WTC11 (cell line): ENCODE data around the gene ARL4A. TPM values are rescaled to one million over a fixed set of nuclear protein-coding genes. Genes with fewer than 3 reads are reported as not detected.
"Not testable (repeated sequence)": the region's sequence is repeated elsewhere in the genome, so short reads cannot be mapped to it uniquely, and the experiment has no call there.

Experiments used
- ATAC-seq: fragments of 200-7000 bp; cut with Tn5 transposase; 2 replicates; pipeline ENCODE4 v1.10.0; 2021; ENCODE audit warnings: mild to moderate bottlenecking, moderate library complexity
- CTCF ChIA-PET: fragments of 300-600 bp; sonication (Branson Sonifier 250); formaldehyde crosslinking; loops from one replicate; lab custom pipeline; 2021; ENCODE audit warnings: antibody characterized with exemption; lab: Charles Lee
- POLR2A ChIA-PET: fragments of 350-600 bp; sonication (Branson Sonifier 250); formaldehyde crosslinking; loops from one replicate; lab custom pipeline; 2021; ENCODE audit warnings: antibody characterized with exemption; lab: Charles Lee
- DNase-seq: peaks from one replicate; pipeline ENCODE4 v3.0.0; 2021; ENCODE audit warnings: low spot score
- H3K27ac Mint-ChIP-seq: 2 replicates; pipeline ENCODE4 v1.8.0; 2021; ENCODE audit warnings: mixed read lengths
- H3K27me3 Mint-ChIP-seq: 2 replicates; pipeline ENCODE4 v1.8.0; 2021; ENCODE audit warnings: low read depth, mild to moderate bottlenecking, moderate library complexity, mixed read lengths
- H3K36me3 Mint-ChIP-seq: 2 replicates; pipeline ENCODE4 v1.8.0; 2021; ENCODE audit warnings: mixed read lengths
- H3K4me1 Mint-ChIP-seq: 2 replicates; pipeline ENCODE4 v1.8.0; 2022; ENCODE audit warnings: mixed read lengths
- H3K4me3 Mint-ChIP-seq: 2 replicates; pipeline ENCODE4 v1.8.0; 2021; ENCODE audit warnings: mild to moderate bottlenecking, moderate library complexity, mixed read lengths
- H3K9me3 Mint-ChIP-seq: 2 replicates; pipeline ENCODE4 v1.8.0; 2021; ENCODE audit warnings: mixed read lengths
- ATF2 ChIP-seq: sonication (generic); formaldehyde crosslinking; IDR thresholded peaks from 2 replicates; pipeline ENCODE4 v1.8.1; 2022; ENCODE audit warnings: low read depth, missing genetic modification reagents, borderline replicate concordance
- ATF6 ChIP-seq: sonication (generic); formaldehyde crosslinking; IDR thresholded peaks from 2 replicates; pipeline ENCODE4 v1.8.1; 2023; ENCODE audit warnings: mild to moderate bottlenecking, missing genetic modification reagents
- CDX4 ChIP-seq: fragments of 250-450 bp; sonication (Bioruptor Pico); IDR thresholded peaks from 2 replicates; pipeline ENCODE4 v1.9.0; 2021; ENCODE audit warnings: moderate library complexity, mild to moderate bottlenecking, inconsistent platforms, borderline replicate concordance
- FOXP1 ChIP-seq: sonication (generic); formaldehyde crosslinking; IDR thresholded peaks from 2 replicates; pipeline ENCODE4 v1.8.0; 2022; ENCODE audit warnings: missing genetic modification reagents, mild to moderate bottlenecking, moderate library complexity, borderline replicate concordance
- FOXP4 ChIP-seq: sonication (generic); formaldehyde crosslinking; IDR thresholded peaks from 2 replicates; pipeline ENCODE4 v1.8.0; 2022; ENCODE audit warnings: mild to moderate bottlenecking, missing genetic modification reagents
- GTF2I ChIP-seq: fragments of 250-450 bp; sonication (Bioruptor Pico); conservative IDR thresholded peaks from 2 replicates; pipeline ENCODE4 v1.4.0; 2021; ENCODE audit warnings: mild to moderate bottlenecking
- IRF1 ChIP-seq: sonication (generic); formaldehyde crosslinking; IDR thresholded peaks from 2 replicates; pipeline ENCODE4 v1.8.0; 2023; ENCODE audit warnings: missing genetic modification reagents
- IRF2 ChIP-seq: sonication (generic); formaldehyde crosslinking; IDR thresholded peaks from 2 replicates; pipeline ENCODE4 v1.8.0; 2022; ENCODE audit warnings: low read depth, missing genetic modification reagents, borderline replicate concordance
- NFYB ChIP-seq: sonication (generic); formaldehyde crosslinking; conservative IDR thresholded peaks from 2 replicates; pipeline ENCODE4 v1.8.0; 2022; ENCODE audit warnings: low read depth, missing genetic modification reagents
- SMAD4 ChIP-seq: sonication (generic); formaldehyde crosslinking; IDR thresholded peaks from 2 replicates; pipeline ENCODE4 v1.8.0; 2022; ENCODE audit warnings: mild to moderate bottlenecking, missing genetic modification reagents
- SOX15 ChIP-seq: fragments of 250-450 bp; sonication (Bioruptor Pico); IDR thresholded peaks from 2 replicates; pipeline ENCODE4 v1.9.0; 2021; ENCODE audit warnings: mild to moderate bottlenecking
- TCF7 ChIP-seq: sonication (generic); formaldehyde crosslinking; IDR thresholded peaks from 2 replicates; pipeline ENCODE4 v1.8.0; 2022; ENCODE audit warnings: mild to moderate bottlenecking, low read depth, missing genetic modification reagents, moderate library complexity
- TEAD1 ChIP-seq: sonication (generic); formaldehyde crosslinking; IDR thresholded peaks from 2 replicates; pipeline ENCODE4 v1.8.0; 2022; ENCODE audit warnings: mild to moderate bottlenecking, missing genetic modification reagents
- USF1 ChIP-seq: sonication (generic); formaldehyde crosslinking; IDR thresholded peaks from 2 replicates; pipeline ENCODE4 v1.8.0; 2022; ENCODE audit warnings: mild to moderate bottlenecking, missing genetic modification reagents
- ZBTB43 ChIP-seq: sonication (generic); formaldehyde crosslinking; IDR thresholded peaks from 2 replicates; pipeline ENCODE4 v1.8.1; 2023; ENCODE audit warnings: mild to moderate bottlenecking, missing genetic modification reagents
- ZNF121 ChIP-seq: sonication (generic); formaldehyde crosslinking; IDR thresholded peaks from 2 replicates; pipeline ENCODE4 v1.8.0; 2023; ENCODE audit warnings: missing genetic modification reagents
- ZNF263 ChIP-seq: sonication (generic); formaldehyde crosslinking; IDR thresholded peaks from 2 replicates; pipeline ENCODE4 v1.8.1; 2022; ENCODE audit warnings: low read depth, mild to moderate bottlenecking, moderate library complexity, missing genetic modification reagents
- ZNF423 ChIP-seq: fragments of 250-450 bp; sonication (Bioruptor Pico); IDR thresholded peaks from 2 replicates; pipeline ENCODE4 v2.1.2; 2022; ENCODE audit warnings: mild to moderate bottlenecking, moderate library complexity
- ZNF671 ChIP-seq: fragments of 250-450 bp; sonication (Bioruptor Pico); IDR thresholded peaks from 2 replicates; pipeline ENCODE4 v1.8.0; 2021; ENCODE audit warnings: mild to moderate bottlenecking
- total RNA-seq: library from RNA; stranded (reverse); gene quantifications from 3 replicates; pipeline ENCODE4 v1.2.3, GENCODE V29; 2021

Gene ARL4A
- total RNA-seq, 1 experiment from 2014 or later: 25.4 TPM

GRCh38 chr7:12691388-12691787 lies 4.0 kb downstream of the ARL4A start:
- TF ChIP-seq ZNF121 (CRISPR knock-in tag): peak; percentile 55; the same call in 1 of the 2 replicates
- DNase-seq, H3K36me3 Mint-ChIP-seq, H3K4me3 Mint-ChIP-seq, ATAC-seq, H3K27ac Mint-ChIP-seq, CTCF ChIA-PET, POLR2A ChIA-PET, H3K9me3 Mint-ChIP-seq, H3K27me3 Mint-ChIP-seq: not testable (repeated sequence)
- peaks cover 50% of the 10 kb centered on the region for H3K4me1 Mint-ChIP-seq

GRCh38 chr7:12692035-12692434 lies 4.6 kb downstream of the ARL4A start:
- H3K4me3 Mint-ChIP-seq: no peak overlapping the region
- H3K27me3 Mint-ChIP-seq: no peaks in the 10 kb centered on the region
- H3K27ac Mint-ChIP-seq: no peak overlapping the region; the same call in 1 of the 2 replicates
- ATAC-seq: no peak
- no peaks in the 10 kb centered on the region for H3K9me3 Mint-ChIP-seq
- peaks cover 54% of the 10 kb centered on the region for H3K4me1 Mint-ChIP-seq
- no peaks in the 10 kb centered on the region for H3K36me3 Mint-ChIP-seq
- TF ChIP-seq TEAD1 (CRISPR knock-in tag) (no peak), ATF2 (CRISPR knock-in tag) (no peak), IRF1 (CRISPR knock-in tag) (no peak), GTF2I (CRISPR knock-in tag) (no peak), SOX15 (CRISPR knock-in tag) (no peak)
- TF ChIP-seq, all 79 proteins: peak for 0
- POLR2A ChIA-PET: no interaction called here
- CTCF ChIA-PET: interaction anchor here (1.0 kb wide), 1 partner anchor 36 kb away, joined by 3 read pairs; no protein-coding TSS in a partner anchor
- no peak for DNase-seq

- DNase-seq: no peak
- POLR2A ChIA-PET: no interaction called here
- H3K4me3 Mint-ChIP-seq: no peak overlapping the region
- peaks cover 54% of the 10 kb centered on the region for H3K4me1 Mint-ChIP-seq
- H3K27ac Mint-ChIP-seq: peak overlapping the region; percentile 12
- CTCF ChIA-PET: interaction anchor here (1.0 kb wide), 1 partner anchor 35 kb away, joined by 3 read pairs; no protein-coding TSS in a partner anchor
- ATAC-seq: no peak
- H3K36me3 Mint-ChIP-seq: no peaks in the 10 kb centered on the region
- no peaks in the 10 kb centered on the region; the same call in 1 of the 2 replicates for H3K9me3 Mint-ChIP-seq
- H3K27me3 Mint-ChIP-seq: no peaks in the 10 kb centered on the region
- TF ChIP-seq IRF2 (no peak), SMAD4 (CRISPR knock-in tag) (no peak), CDX4 (no peak), TCF7 (no peak), NFYB (CRISPR knock-in tag) (no peak), ZBTB43 (no peak), IRF1 (CRISPR knock-in tag) (no peak), FOXP1 (CRISPR knock-in tag) (no peak), USF1 (CRISPR knock-in tag) (no peak), FOXP4 (CRISPR knock-in tag) (no peak), ZNF671 (CRISPR knock-in tag) (no peak), ZNF263 (CRISPR knock-in tag) (no peak), ATF6 (CRISPR knock-in tag) (no peak), ZNF423 (CRISPR knock-in tag) (no peak)
These were observed 5.2 kb downstream of the ARL4A start for GRCh38 chr7:12692479-12693259.
